ENCODE results near the gene TEAD3. TPM values are rescaled to one million over a fixed set of nuclear protein-coding genes. Genes with fewer than 3 reads are reported as not detected.
A peak's percentile ranks its signal among the peaks of the same experiment; 100 is the strongest.

TEAD3 gene
- total RNA-seq, 1 experiment from 2014 or later, result 27.0 TPM

- H3K14ac ChIP-seq (ENCODE audit: insufficient read depth, low read length), result no peak overlapping the region
Observed at GRCh38 chr6:35476004-35476403, 20.9 kb downstream of the TEAD3 start.

More at GRCh38 chr6:35476004-35476403, 20.9 kb downstream of the TEAD3 start:
- no peak overlapping the region; a peak in 1 of 5 replicates for H3K4me3 Mint-ChIP-seq
- no peak overlapping the region for H3K23ac ChIP-seq (ENCODE audit: insufficient read length, low read depth, low read length)
- H3K9me3 ChIP-seq (ENCODE audit: control insufficient read depth, low read depth, low read length), result no peaks in the 10 kb centered on the region
- H3K18ac ChIP-seq (ENCODE audit: insufficient read length, low read depth, low read length), result no peak overlapping the region
- no peaks in the 10 kb centered on the region for H4K20me1 ChIP-seq (ENCODE audit: control insufficient read depth, insufficient read depth, insufficient read length)
- H4K8ac ChIP-seq (replicated peaks; ENCODE audit: insufficient read length, low read depth, low read length), result no peak overlapping the region
- H3K9ac ChIP-seq (ENCODE audit: extremely low read depth, insufficient read length, low read length), result no peak overlapping the region
- H2BK5ac ChIP-seq (ENCODE audit: insufficient read length, low read length), result no peak overlapping the region
- H3K27me3 ChIP-seq (ENCODE audit: insufficient read depth, low read length), result no peaks in the 10 kb centered on the region
- H3K23me2 ChIP-seq (ENCODE audit: insufficient read length, low read depth, low read length, poor library complexity, severe bottlenecking), result no peaks in the 10 kb centered on the region
- H4K5ac ChIP-seq (ENCODE audit: insufficient read length, low read depth, low read length), result no peak overlapping the region
- no peak for TF ChIP-seq CTCF (conservative IDR thresholded peaks at IDR 0.05)
- no peak overlapping the region for H3K4ac ChIP-seq (ENCODE audit: low read depth, low read length)
- no peak overlapping the region for H2AFZ ChIP-seq (ENCODE audit: low read length)
- no peak overlapping the region for H3K27ac ChIP-seq (ENCODE audit: insufficient read length, low read depth, low read length)
- H2BK15ac ChIP-seq (ENCODE audit: low read depth, low read length), result no peak overlapping the region
- no peaks in the 10 kb centered on the region for H3K9me3 Mint-ChIP-seq
- H3T11ph ChIP-seq (ENCODE audit: low read length), result no peak overlapping the region
- no peaks in the 10 kb centered on the region for H3K79me2 ChIP-seq (ENCODE audit: insufficient read depth, low read length)
- H3K36me3 Mint-ChIP-seq (ENCODE audit: insufficient read depth in 1 of 3, low read depth in 3 of 3), result peaks cover 22 to 69% (median 62%) of the 10 kb centered on the region in 3 experiments
- peak overlapping the region in 2 of 3 experiments; percentile 42 to 48; a peak in 3 of 7 replicates for H3K27ac Mint-ChIP-seq
- H3K79me1 ChIP-seq (ENCODE audit: insufficient read depth, low read depth, low read length, poor library complexity, severe bottlenecking), result no peaks in the 10 kb centered on the region
- no peak overlapping the region for H2BK120ac ChIP-seq (ENCODE audit: low read depth, low read length, poor library complexity, severe bottlenecking)
- DNase-seq, result peak; percentile 37
- no peak overlapping the region for H2BK20ac ChIP-seq (ENCODE audit: low read depth, low read length, poor library complexity, severe bottlenecking)
- no peaks in the 10 kb centered on the region for H3K4me1 ChIP-seq (ENCODE audit: insufficient read depth, low read length)
- no peak overlapping the region for H3K4me2 ChIP-seq (ENCODE audit: insufficient read depth, insufficient read length, low read length)
- H4K91ac ChIP-seq (ENCODE audit: insufficient read length, low read depth, low read length), result no peak overlapping the region
- H3K27me3 Mint-ChIP-seq (ENCODE audit: low read depth), result peaks cover 1% of the 10 kb centered on the region; the same call in 1 of the 2 replicates
- no peak overlapping the region for H2AK5ac ChIP-seq (ENCODE audit: insufficient read length, low read length)
- WGBS (ENCODE audit: extremely low coverage, insufficient read length, low lambda C conversion rate), result no CpG with 5 or more reads among the region's 14 CpGs
- no peak overlapping the region for H3K56ac ChIP-seq (ENCODE audit: insufficient read length, low read depth, low read length)
- H3K4me1 Mint-ChIP-seq, result peaks cover 8 to 27% of the 10 kb centered on the region in 2 experiments
- H2BK12ac ChIP-seq (ENCODE audit: insufficient read length, low read depth, low read length), result no peak overlapping the region
